BE2C (cell line): ENCODE measurements around the gene TP53I13.

Experiments used
- DNase-seq: peaks from one replicate; pipeline ENCODE4 v3.0.0-alpha.2; 2020
- H3K27me3 ChIP-seq: fragments of 250-450 bp; sonication (Bioruptor Pico); 2 replicates; pipeline ENCODE4 v1.5.1; 2020; ENCODE audit warnings: mild to moderate bottlenecking
- H3K36me3 ChIP-seq: fragments of 250-450 bp; sonication (Bioruptor Pico); 2 replicates; pipeline ENCODE4 v1.5.1; 2020; ENCODE audit warnings: mild to moderate bottlenecking
- H3K4me1 ChIP-seq: fragments of 250-450 bp; sonication (Bioruptor Pico); 2 replicates; pipeline ENCODE4 v1.5.1; 2020
- H3K4me3 ChIP-seq: 2 replicates; pipeline ENCODE4 v1.5.1; 2011; ENCODE audit warnings: low read depth, low read length
- H3K9me3 ChIP-seq: fragments of 250-450 bp; sonication (Bioruptor Pico); 2 replicates; pipeline ENCODE4 v1.5.1; 2020
- CTCF ChIP-seq: IDR thresholded peaks from 2 replicates; pipeline ENCODE4 v1.5.1; 2012; ENCODE audit warnings: mild to moderate bottlenecking, low read depth, low read length

The TP53I13 gene

DNA sequence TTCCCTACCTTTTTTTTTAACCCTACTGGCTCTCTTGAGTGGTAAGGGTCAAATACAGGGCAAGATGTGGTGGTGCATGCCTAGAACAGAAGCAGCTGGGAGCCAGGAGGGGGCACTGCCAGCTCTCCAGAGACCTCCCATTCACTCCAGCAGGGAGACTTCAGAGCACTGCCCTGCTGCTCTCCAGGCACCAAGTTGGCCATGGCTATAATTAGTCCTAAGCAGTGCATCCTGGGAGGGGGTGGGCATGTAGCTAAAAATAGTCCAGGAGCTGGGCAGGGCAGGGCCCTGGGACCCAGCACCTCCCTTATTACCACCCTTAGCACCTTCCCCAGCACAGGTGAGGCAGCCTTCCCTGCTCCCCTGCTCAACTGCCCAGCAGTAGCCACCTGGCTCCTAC lies 50.8 kb downstream of the TP53I13 start:
- no peaks in the 10 kb centered on the region for H3K27me3 ChIP-seq

DNA sequence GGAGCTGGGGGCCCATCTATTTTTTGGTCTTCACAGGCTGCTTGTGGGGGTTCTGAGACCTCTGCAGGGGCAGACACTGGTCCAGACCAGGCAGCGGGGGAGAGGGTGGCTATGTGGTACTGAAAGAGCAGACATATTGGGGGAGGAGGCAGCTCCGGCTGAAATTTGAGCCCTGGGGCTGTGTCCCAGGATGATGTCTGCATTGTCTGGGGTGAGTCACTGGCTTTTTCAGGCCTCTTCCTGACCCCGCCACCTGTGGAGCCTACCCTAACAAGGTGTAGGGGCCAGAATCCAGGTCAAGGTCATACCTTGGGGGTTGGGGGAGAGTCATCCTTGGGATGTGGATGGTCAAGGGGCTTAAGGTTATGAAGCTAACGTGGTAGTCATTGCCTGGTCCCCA lies 51.8 kb downstream of the TP53I13 start:
- H3K9me3 ChIP-seq, result no peaks in the 10 kb centered on the region
- 0 out of 2 replicates have a peak, but pooled peaks cover under 1% of the 10 kb centered on the region for H3K36me3 ChIP-seq
- no peak for DNase-seq
- no peaks in the 10 kb centered on the region for H3K27me3 ChIP-seq
- no peak for TF ChIP-seq CTCF
- no peak overlapping the region for H3K4me3 ChIP-seq
- H3K4me1 ChIP-seq, result peaks cover 9% of the 10 kb centered on the region

More for the DNA sequence above, 50.8 kb downstream of the TP53I13 start:
- peak; percentile 25 for TF ChIP-seq CTCF
- 0 out of 2 replicates have a peak, but pooled peaks cover 3% of the 10 kb centered on the region for H3K36me3 ChIP-seq
- DNase-seq, result no peak
- 0 out of 2 replicates have a peak, but pooled peaks cover 4% of the 10 kb centered on the region for H3K4me1 ChIP-seq
- H3K4me3 ChIP-seq, result no peak overlapping the region
- H3K9me3 ChIP-seq, result no peaks in the 10 kb centered on the region

DNA sequence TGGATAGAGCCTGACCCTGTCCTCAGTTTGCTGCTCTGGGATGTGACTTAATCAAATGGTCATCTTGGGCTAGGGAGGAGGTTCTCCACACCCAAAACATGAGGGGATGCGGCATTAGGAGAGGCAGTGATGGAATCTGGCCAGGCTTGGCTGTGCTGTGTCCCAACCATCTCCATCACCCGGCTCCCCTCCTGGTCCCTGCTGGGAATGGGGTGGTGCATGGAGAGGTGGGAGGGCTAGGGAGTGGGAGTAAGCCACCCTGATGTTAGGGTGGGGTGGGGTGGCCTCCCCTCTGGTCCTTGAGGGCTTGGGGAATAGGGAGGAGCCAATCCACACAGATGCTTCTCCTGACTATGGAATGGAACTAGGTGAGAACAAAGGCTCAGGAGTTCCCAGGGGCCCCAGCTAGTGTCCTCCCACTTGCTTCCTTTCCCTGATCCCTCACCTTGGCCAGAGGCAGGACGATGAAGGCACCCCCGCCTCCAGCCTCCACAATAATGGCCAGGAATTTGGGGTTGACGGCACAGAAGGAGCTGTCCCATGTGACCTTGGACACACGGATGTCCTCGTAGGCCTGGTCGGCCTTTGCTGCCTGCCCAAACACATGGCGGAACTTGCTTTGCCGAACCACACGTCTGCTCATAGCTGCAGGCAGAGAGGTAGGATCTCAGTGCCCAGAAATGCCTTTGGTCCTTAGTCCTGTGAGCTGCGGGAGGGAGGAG lies 52.4 kb downstream of the TP53I13 start:
- Histone ChIP-seq H3K9me3 (no peaks in the 10 kb centered on the region), H3K4me1 (peaks cover 15% of the 10 kb centered on the region), H3K36me3 (no peaks in the 10 kb centered on the region), H3K4me3 (no peak overlapping the region), H3K27me3 (no peaks in the 10 kb centered on the region)
- TF ChIP-seq CTCF, result no peak
- DNase-seq, result no peak

GRCh38 chr17:29621751-29622194 lies 53.3 kb downstream of the TP53I13 start:
- TF ChIP-seq CTCF, result no peak
- Histone ChIP-seq H3K36me3 (no peaks in the 10 kb centered on the region), H3K4me1 (peaks cover 15% of the 10 kb centered on the region), H3K4me3 (peak overlapping the region; percentile 69), H3K9me3 (no peaks in the 10 kb centered on the region), H3K27me3 (no peaks in the 10 kb centered on the region)
- DNase-seq, result no peak
